ENCODE results near the gene RNF34.

Gene RNF34

DNA sequence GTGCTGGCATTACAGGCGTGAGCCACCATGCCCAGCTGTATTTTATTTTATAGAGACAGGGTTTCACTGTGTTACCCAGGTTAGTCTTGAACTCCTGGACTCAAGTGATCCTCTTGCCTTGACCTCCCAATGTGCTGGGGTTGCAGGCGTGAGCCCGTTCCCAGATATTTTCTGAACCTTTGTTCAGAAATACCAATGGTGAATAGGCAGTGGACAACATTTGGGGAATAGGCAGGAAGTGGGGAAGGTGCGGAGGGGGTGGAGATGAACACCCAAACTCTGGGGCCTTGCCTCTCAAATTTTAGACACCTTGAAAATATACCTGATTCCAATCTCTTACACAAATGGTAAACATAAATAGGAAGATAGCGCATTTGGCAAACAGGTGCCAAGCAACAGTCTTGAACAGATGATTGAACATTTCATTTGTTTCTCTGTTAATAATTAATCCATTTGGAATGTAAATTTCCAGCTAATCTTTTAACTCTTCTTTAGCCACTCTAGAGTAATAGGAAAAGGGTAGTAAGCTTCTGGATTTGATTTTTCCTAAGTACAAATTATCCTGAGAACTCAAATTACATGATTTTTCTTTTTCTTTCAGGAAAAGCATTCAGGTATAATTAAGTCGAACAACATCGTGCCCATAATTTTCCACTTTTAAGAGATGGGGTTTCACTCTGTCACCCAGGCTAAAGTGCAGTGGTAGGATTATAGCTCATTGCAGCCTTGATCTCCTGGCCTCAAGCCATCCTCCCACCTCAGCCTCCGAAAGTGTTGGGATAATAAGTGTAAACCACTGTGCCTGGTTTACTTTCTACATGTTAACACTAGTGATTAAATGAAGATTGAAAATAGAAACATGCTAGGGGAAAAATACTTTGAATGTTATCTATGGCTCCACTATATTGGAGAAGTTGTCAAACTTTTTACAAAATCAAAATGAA is 22.9 kb upstream of the RNF34 start:
- no peak for TF ChIP-seq EZH2phosphoT487 (IDR thresholded peaks at IDR 0.05; ENCODE audit: borderline replicate concordance)
- TF ChIP-seq, protein P1, sequence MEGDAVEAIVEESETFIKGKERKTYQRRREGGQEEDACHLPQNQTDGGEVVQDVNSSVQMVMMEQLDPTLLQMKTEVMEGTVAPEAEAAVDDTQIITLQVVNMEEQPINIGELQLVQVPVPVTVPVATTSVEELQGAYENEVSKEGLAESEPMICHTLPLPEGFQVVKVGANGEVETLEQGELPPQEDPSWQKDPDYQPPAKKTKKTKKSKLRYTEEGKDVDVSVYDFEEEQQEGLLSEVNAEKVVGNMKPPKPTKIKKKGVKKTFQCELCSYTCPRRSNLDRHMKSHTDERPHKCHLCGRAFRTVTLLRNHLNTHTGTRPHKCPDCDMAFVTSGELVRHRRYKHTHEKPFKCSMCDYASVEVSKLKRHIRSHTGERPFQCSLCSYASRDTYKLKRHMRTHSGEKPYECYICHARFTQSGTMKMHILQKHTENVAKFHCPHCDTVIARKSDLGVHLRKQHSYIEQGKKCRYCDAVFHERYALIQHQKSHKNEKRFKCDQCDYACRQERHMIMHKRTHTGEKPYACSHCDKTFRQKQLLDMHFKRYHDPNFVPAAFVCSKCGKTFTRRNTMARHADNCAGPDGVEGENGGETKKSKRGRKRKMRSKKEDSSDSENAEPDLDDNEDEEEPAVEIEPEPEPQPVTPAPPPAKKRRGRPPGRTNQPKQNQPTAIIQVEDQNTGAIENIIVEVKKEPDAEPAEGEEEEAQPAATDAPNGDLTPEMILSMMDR (conservative IDR thresholded peaks at IDR 0.05; ENCODE audit: low read length), result no peak

DNA sequence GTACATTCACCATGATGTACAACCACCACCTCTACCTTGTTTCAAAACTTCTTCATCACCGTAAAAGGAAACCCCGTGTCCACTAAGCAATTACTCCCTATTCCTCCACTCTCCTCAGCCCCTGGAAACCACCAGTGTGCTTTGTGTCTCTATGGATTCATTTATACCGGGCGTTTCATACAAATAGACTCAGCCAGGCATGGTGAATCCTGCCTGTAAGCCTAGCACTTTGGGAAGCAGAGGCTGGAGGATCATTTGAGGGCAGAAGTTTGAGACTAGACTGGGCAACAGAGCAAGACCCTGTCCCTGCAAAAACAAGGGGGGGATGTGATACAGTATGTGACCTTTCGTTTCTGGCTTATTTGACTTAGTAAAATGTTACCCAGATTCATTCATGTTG is 21.2 kb upstream of the RNF34 start:
- Histone ChIP-seq H3K27me3 (ENCODE audit: insufficient read depth, low read length, poor library complexity, severe bottlenecking) (no peaks in the 10 kb centered on the region), H3F3A (ENCODE audit: low read depth) (no peaks in the 10 kb centered on the region), H3K4me2 (ENCODE audit: low read depth, low read length, poor library complexity, severe bottlenecking) (no peak overlapping the region), H3K9me3 (ENCODE audit: insufficient read depth, low read depth, low read length) (no peaks in the 10 kb centered on the region), H2AFZ (ENCODE audit: low read length) (no peak overlapping the region), H3K9me2 (replicated peaks; ENCODE audit: low read depth, low read length) (no peaks in the 10 kb centered on the region), H3K79me2 (ENCODE audit: insufficient read depth, low read length) (no peaks in the 10 kb centered on the region), H3K9ac (ENCODE audit: low read depth, low read length, poor library complexity, severe bottlenecking) (no peak overlapping the region), H4K20me1 (ENCODE audit: insufficient read depth, low read length, poor library complexity, severe bottlenecking) (no peaks in the 10 kb centered on the region), H3K36me3 (ENCODE audit: insufficient read depth, low read length) (no peaks in the 10 kb centered on the region), H3K4me3 (ENCODE audit: low read length, poor library complexity, severe bottlenecking) (no peak overlapping the region), H3K4me1 (ENCODE audit: insufficient read depth, low read length, poor library complexity, severe bottlenecking) (no peaks in the 10 kb centered on the region)
- TF ChIP-seq, protein P1 (conservative IDR thresholded peaks at IDR 0.05; ENCODE audit: low read length), result no peak
- no peak for TF ChIP-seq EZH2phosphoT487 (IDR thresholded peaks at IDR 0.05; ENCODE audit: borderline replicate concordance)

More for the DNA sequence above, 22.9 kb upstream of the RNF34 start:
- H3K9ac ChIP-seq (ENCODE audit: low read depth, low read length, poor library complexity, severe bottlenecking), result no peak overlapping the region
- no peaks in the 10 kb centered on the region for H4K20me1 ChIP-seq (ENCODE audit: insufficient read depth, low read length, poor library complexity, severe bottlenecking)
- no peaks in the 10 kb centered on the region for H3F3A ChIP-seq (ENCODE audit: low read depth)
- H3K9me2 ChIP-seq (replicated peaks; ENCODE audit: low read depth, low read length), result no peaks in the 10 kb centered on the region
- no peak overlapping the region for H3K4me2 ChIP-seq (ENCODE audit: low read depth, low read length, poor library complexity, severe bottlenecking)
- H2AFZ ChIP-seq (ENCODE audit: low read length), result no peak overlapping the region
- H3K4me1 ChIP-seq (ENCODE audit: insufficient read depth, low read length, poor library complexity, severe bottlenecking), result no peaks in the 10 kb centered on the region
- no peaks in the 10 kb centered on the region for H3K79me2 ChIP-seq (ENCODE audit: insufficient read depth, low read length)
- no peaks in the 10 kb centered on the region for H3K36me3 ChIP-seq (ENCODE audit: insufficient read depth, low read length)
- H3K9me3 ChIP-seq (ENCODE audit: insufficient read depth, low read depth, low read length), result no peaks in the 10 kb centered on the region
- H3K27me3 ChIP-seq (ENCODE audit: insufficient read depth, low read length, poor library complexity, severe bottlenecking), result no peaks in the 10 kb centered on the region
- no peak overlapping the region for H3K4me3 ChIP-seq (ENCODE audit: low read length, poor library complexity, severe bottlenecking)

DNA sequence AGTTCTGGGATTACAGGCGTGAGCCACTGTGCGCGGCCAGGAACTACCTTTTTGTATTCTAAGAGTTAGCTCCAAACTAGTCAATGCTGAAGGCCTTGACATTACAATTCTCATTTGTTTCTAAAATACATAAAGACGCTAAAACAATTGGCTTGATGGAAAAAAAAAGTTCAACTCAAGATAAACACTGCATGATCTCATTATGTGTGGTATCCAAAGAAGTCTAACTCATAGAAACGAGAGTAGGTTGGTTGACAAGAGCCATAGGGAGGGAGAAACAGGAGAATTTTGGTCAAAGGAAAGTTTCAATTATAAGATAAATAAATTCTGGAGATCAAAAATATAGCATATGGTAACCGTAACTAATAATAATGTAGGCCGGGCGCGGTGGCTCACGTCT is 20.0 kb upstream of the RNF34 start:
- H3K36me3 ChIP-seq (ENCODE audit: insufficient read depth, low read length), result no peaks in the 10 kb centered on the region
- no peaks in the 10 kb centered on the region for H3K27me3 ChIP-seq (ENCODE audit: insufficient read depth, low read length, poor library complexity, severe bottlenecking)
- no peak overlapping the region for H2AFZ ChIP-seq (ENCODE audit: low read length)
- TF ChIP-seq, protein P1 (conservative IDR thresholded peaks at IDR 0.05; ENCODE audit: low read length), result no peak
- no peak for TF ChIP-seq EZH2phosphoT487 (IDR thresholded peaks at IDR 0.05; ENCODE audit: borderline replicate concordance)
- H3K4me1 ChIP-seq (ENCODE audit: insufficient read depth, low read length, poor library complexity, severe bottlenecking), result no peaks in the 10 kb centered on the region
- H3K4me2 ChIP-seq (ENCODE audit: low read depth, low read length, poor library complexity, severe bottlenecking), result no peak overlapping the region
- no peak overlapping the region for H3K4me3 ChIP-seq (ENCODE audit: low read length, poor library complexity, severe bottlenecking)
- H4K20me1 ChIP-seq (ENCODE audit: insufficient read depth, low read length, poor library complexity, severe bottlenecking), result no peaks in the 10 kb centered on the region
- H3K9ac ChIP-seq (ENCODE audit: low read depth, low read length, poor library complexity, severe bottlenecking), result no peak overlapping the region
- no peaks in the 10 kb centered on the region for H3F3A ChIP-seq (ENCODE audit: low read depth)
- no peaks in the 10 kb centered on the region for H3K9me3 ChIP-seq (ENCODE audit: insufficient read depth, low read depth, low read length)
- no peaks in the 10 kb centered on the region for H3K9me2 ChIP-seq (replicated peaks; ENCODE audit: low read depth, low read length)
- no peaks in the 10 kb centered on the region for H3K79me2 ChIP-seq (ENCODE audit: insufficient read depth, low read length)
